Sigmoid colon (tissue), 7 donors: ENCODE measurements around the gene MYO1A. TPM values are rescaled to one million over a fixed set of nuclear protein-coding genes. Genes with fewer than 3 reads are reported as not detected.
A peak's percentile ranks its signal among the peaks of the same experiment; 100 is the strongest.

Source experiments
- DNase-seq: peaks from one replicate; pipeline ENCODE4 v3.0.0-alpha.2; 2019
- H3K27ac ChIP-seq, 4 donors: fragments of 200-600 bp; sonication (generic); one replicate each; pipeline ENCODE4 v1.5.1; 2016 to 2019; ENCODE audit warnings: mild to moderate bottlenecking in 1 of 4
- H3K27me3 ChIP-seq, 3 donors: fragments of 200-600 bp; sonication (generic); one replicate each; pipeline ENCODE4 v1.5.1; 2019; ENCODE audit warnings: mild to moderate bottlenecking in 1 of 3
- H3K36me3 ChIP-seq, 4 donors: fragments of 200-600 bp; sonication (generic); one replicate each; pipeline ENCODE4 v1.5.1; 2016 to 2019
- H3K4me1 ChIP-seq, 4 donors: fragments of 200-600 bp; sonication (generic); one replicate each; pipeline ENCODE4 v1.5.1; 2017 to 2019
- H3K4me3 ChIP-seq, 4 donors: fragments of 200-600 bp; sonication (generic); one replicate each; pipeline ENCODE4 v1.5.1; 2017 to 2019; ENCODE audit warnings: mild to moderate bottlenecking in 2 of 4, moderate library complexity in 1 of 4
- H3K9me3 ChIP-seq, 4 donors: fragments of 200-600 bp in 3 of 4; sonication (generic) in 3 of 4; one replicate each; pipeline versions ENCODE4 v1.5.1 to v1.6.1; 2013 to 2019
- CTCF ChIP-seq, 4 experiments: fragments of 450-650 bp in 3 of 4; fragments of 200-600 bp in 1 of 4; IDR thresholded peaks; one replicate each; pipeline ENCODE4 v1.5.1; 2016 to 2019; ENCODE audit warnings: antibody characterized with exemption in 4 of 4, mild to moderate bottlenecking in 3 of 4, moderate library complexity in 2 of 4
- EP300 ChIP-seq, 4 donors: sonication (generic); formaldehyde crosslinking; IDR thresholded peaks; one replicate each; pipeline ENCODE4 v1.6.1; 2017; ENCODE audit warnings: antibody characterized with exemption in 4 of 4
- POLR2A ChIP-seq, 2 donors: fragments of 450-650 bp; IDR thresholded peaks; one replicate each; pipeline ENCODE4 v1.6.1; 2016; ENCODE audit warnings: antibody characterized with exemption in 2 of 2, mild to moderate bottlenecking in 2 of 2, moderate library complexity in 2 of 2
- POLR2AphosphoS5 ChIP-seq, 4 donors: sonication (generic); formaldehyde crosslinking; IDR thresholded peaks; one replicate each; pipeline ENCODE4 v1.6.1; 2017; ENCODE audit warnings: antibody characterized with exemption in 4 of 4
- WGBS, 2 donors: extraction: QIAGEN DNeasy Blood & Tissue Kit; methylation state at CpG; one replicate each; pipeline ENCODE4 v1.1.7; 2013; 5-methylcytosine and 5-hydroxymethylcytosine counted together
- intact Hi-C: fragments of 100-400 bp; cut with DNase I; formaldehyde crosslinking; loops from one replicate; pipeline ENCODE4 v1.15.1; 2023
- polyA plus RNA-seq, 3 donors: library from polyadenylated mRNA; stranded (reverse); fragments of 200-250 nt; gene quantifications; one replicate each; pipeline ENCODE4 v1.2.3, GENCODE V29; 2013
- total RNA-seq, 4 donors: library from RNA; depleted of rRNA; stranded (reverse); fragments of >200 nt; gene quantifications; one replicate each; pipeline ENCODE4 v1.1.0, GENCODE V29; 2016
- donor health status: healthy with polysubstance abuse.
- donor health status: Bipolar disorder and iron deficiency.
- donor health status: healthy.

Gene MYO1A
- total and polyA plus RNA-seq, 7 donors: 0.71 to 112 (median 7.2) TPM

- Histone ChIP-seq H3K27ac (peak overlapping the region; percentile 97 to 100 (median 99)), H3K4me1 (peaks cover 0 to 53% (median 43%) of the 10 kb centered on the region in 4 donors), H3K9me3 (no peaks in the 10 kb centered on the region), H3K27me3 (no peaks in the 10 kb centered on the region), H3K36me3 (peaks cover 10 to 18% (median 15%) of the 10 kb centered on the region in 4 donors), H3K4me3 (peak overlapping the region; percentile 69 to 96 (median 88))
- 1% methylated on average over 37 of the region's 37 CpGs for WGBS, 2 donors
- no peak for TF ChIP-seq EP300 (IDR thresholded peaks at IDR 0.05)
- peak; percentile 60 to 71 (median 68) for TF ChIP-seq POLR2AphosphoS5 (IDR thresholded peaks at IDR 0.05)
- TF ChIP-seq CTCF (IDR thresholded peaks at IDR 0.05): no peak
- TF ChIP-seq POLR2A (IDR thresholded peaks at IDR 0.05): peak in 1 of 2 donors; percentile 46
- intact Hi-C loops: loop anchor here (1.0 to 5.0 kb wide), 3 partner anchors 23 to 523 kb away; partner anchors contain the start of genes ARHGEF25 and STAT6
- peak; percentile 98 for DNase-seq
Measured at GRCh38 chr12:57087691-57088353, 37.9 kb upstream of the MYO1A start.

- intact Hi-C loops: loop anchor here (1.0 to 5.0 kb wide), 3 partner anchors 24 to 524 kb away; partner anchors contain the start of genes ARHGEF25 and STAT6
Measured at GRCh38 chr12:57087010-57087690, 37.2 kb upstream of the MYO1A start.

GRCh38 chr12:57086493-57087009 is 36.6 kb upstream of the MYO1A start:
- no peak for TF ChIP-seq POLR2AphosphoS5 (IDR thresholded peaks at IDR 0.05)
- peak in 2 of 4 experiments; percentile 24 for TF ChIP-seq CTCF (IDR thresholded peaks at IDR 0.05)
- H3K4me3 ChIP-seq: peak overlapping the region; percentile 69 to 96 (median 88)
- 1 to 3% methylated on average over 14 of the region's 14 CpGs for WGBS, 2 donors
- H3K9me3 ChIP-seq: no peaks in the 10 kb centered on the region
- H3K36me3 ChIP-seq: peaks cover under 1 to 6% (median 5%) of the 10 kb centered on the region in 4 donors
- DNase-seq: peak; percentile 87
- intact Hi-C loops: loop anchor here (1.0 to 5.0 kb wide), 3 partner anchors 25 to 524 kb away; partner anchors contain the start of genes ARHGEF25 and STAT6
- no peaks in the 10 kb centered on the region for H3K27me3 ChIP-seq
- H3K4me1 ChIP-seq: peaks cover 0 to 41% (median 30%) of the 10 kb centered on the region in 4 donors
- peak overlapping the region; percentile 97 to 100 (median 99) for H3K27ac ChIP-seq

More at GRCh38 chr12:57087010-57087690, 37.2 kb upstream of the MYO1A start:
- Histone ChIP-seq H3K27ac (peak overlapping the region; percentile 97 to 100 (median 99)), H3K4me3 (peak overlapping the region; percentile 69 to 96 (median 88)), H3K9me3 (no peaks in the 10 kb centered on the region), H3K4me1 (peaks cover 0 to 47% (median 36%) of the 10 kb centered on the region in 4 donors), H3K36me3 (peaks cover 7 to 12% (median 10%) of the 10 kb centered on the region in 4 donors), H3K27me3 (no peaks in the 10 kb centered on the region)
- WGBS, 2 donors: 1% methylated on average over 52 of the region's 52 CpGs
- DNase-seq: peak; percentile 98
- TF ChIP-seq CTCF (IDR thresholded peaks at IDR 0.05): no peak
- TF ChIP-seq POLR2AphosphoS5 (IDR thresholded peaks at IDR 0.05): peak; percentile 92 to 94 (median 93)
- TF ChIP-seq EP300 (IDR thresholded peaks at IDR 0.05): peak in 1 of 4 donors; percentile 22
- peak; percentile 79 to 91 for TF ChIP-seq POLR2A (IDR thresholded peaks at IDR 0.05)

- Histone ChIP-seq H3K36me3 (peaks cover 0 to under 1% (median under 1%) of the 10 kb centered on the region in 4 donors), H3K27ac (peak overlapping the region; percentile 97 to 100 (median 99)), H3K4me3 (peak overlapping the region; percentile 69 to 96 (median 88)), H3K4me1 (peaks cover 0 to 36% (median 25%) of the 10 kb centered on the region in 4 donors), H3K9me3 (no peaks in the 10 kb centered on the region), H3K27me3 (no peaks in the 10 kb centered on the region)
- no peak for TF ChIP-seq POLR2A (IDR thresholded peaks at IDR 0.05)
- peak in 3 of 4 donors; percentile 28 to 62 (median 46) for TF ChIP-seq POLR2AphosphoS5 (IDR thresholded peaks at IDR 0.05)
- WGBS, 2 donors: 46 to 67% methylated on average over 12 of the region's 12 CpGs
- DNase-seq: peak; percentile 90
- intact Hi-C loops: loop anchor here (2.0 to 5.0 kb wide), 2 partner anchors 449 to 525 kb away; partner anchors contain the start of gene ARHGEF25
Measured at GRCh38 chr12:57085999-57086492, 36.1 kb upstream of the MYO1A start.
